ENCODE data around the gene CD2AP. TPM values are rescaled to one million over a fixed set of nuclear protein-coding genes. Genes with fewer than 3 reads are reported as not detected.

CD2AP gene
- total RNA-seq, 1 donor from 2014 or later, result 68.8 TPM

GRCh38 chr6:47464052-47464451 is 13.5 kb upstream of the CD2AP start:
- Histone ChIP-seq H3K4me3 (ENCODE audit: insufficient read depth, low read depth, low read length) (no peak overlapping the region), H3K27me3 (ENCODE audit: insufficient read depth, low read length) (no peaks in the 10 kb centered on the region), H3K27ac (ENCODE audit: low read depth, low read length) (no peak overlapping the region), H3K36me3 (ENCODE audit: insufficient read depth, low read length) (no peaks in the 10 kb centered on the region), H3K4me2 (ENCODE audit: low read length) (no peak overlapping the region), H3K79me2 (ENCODE audit: insufficient read depth, low read length) (no peaks in the 10 kb centered on the region), H3K4me1 (ENCODE audit: insufficient read depth, low read length) (no peaks in the 10 kb centered on the region), H2AFZ (ENCODE audit: low read depth, low read length) (no peak overlapping the region), H4K20me1 (ENCODE audit: insufficient read depth, low read length) (no peaks in the 10 kb centered on the region), H3K9me3 (ENCODE audit: insufficient read depth, low read depth, low read length) (no peaks in the 10 kb centered on the region), H3K9ac (ENCODE audit: low read length) (no peak overlapping the region)
- TF ChIP-seq CTCF (IDR thresholded peaks at IDR 0.05; ENCODE audit: insufficient read depth, low read depth, low read length), result no peak
- no peak for TF ChIP-seq EZH2 (IDR thresholded peaks at IDR 0.05; ENCODE audit: insufficient read depth, low read length)
- Mint-ChIP-seq H3K4me3 (ENCODE audit: unreplicated experiment) (no peak overlapping the region), H3K36me3 (ENCODE audit: low read depth, unreplicated experiment) (no peaks in the 10 kb centered on the region), H3K4me1 (ENCODE audit: low read depth, unreplicated experiment) (no peaks in the 10 kb centered on the region), H3K9me3 (ENCODE audit: unreplicated experiment) (no peaks in the 10 kb centered on the region), H3K27ac (ENCODE audit: unreplicated experiment) (no peak overlapping the region), H3K27me3 (ENCODE audit: low read depth, unreplicated experiment) (peaks cover 3% of the 10 kb centered on the region)
- FAIRE-seq, result no peak
- no peak for DNase-seq (ENCODE audit: low read depth)

GRCh38 chr6:47465117-47465516 is 12.5 kb upstream of the CD2AP start:
- FAIRE-seq (no peak), DNase-seq (ENCODE audit: low read depth) (no peak)
- Histone ChIP-seq H3K27me3 (ENCODE audit: insufficient read depth, low read length) (no peaks in the 10 kb centered on the region), H3K4me3 (ENCODE audit: insufficient read depth, low read depth, low read length) (no peak overlapping the region), H3K27ac (ENCODE audit: low read depth, low read length) (no peak overlapping the region), H2AFZ (ENCODE audit: low read depth, low read length) (no peak overlapping the region), H3K4me1 (ENCODE audit: insufficient read depth, low read length) (no peaks in the 10 kb centered on the region), H3K79me2 (ENCODE audit: insufficient read depth, low read length) (no peaks in the 10 kb centered on the region), H3K9ac (ENCODE audit: low read length) (no peak overlapping the region), H3K4me2 (ENCODE audit: low read length) (no peak overlapping the region), H4K20me1 (ENCODE audit: insufficient read depth, low read length) (no peaks in the 10 kb centered on the region), H3K36me3 (ENCODE audit: insufficient read depth, low read length) (no peaks in the 10 kb centered on the region), H3K9me3 (ENCODE audit: insufficient read depth, low read depth, low read length) (no peaks in the 10 kb centered on the region)
- no peaks in the 10 kb centered on the region for H3K36me3 Mint-ChIP-seq (ENCODE audit: low read depth, unreplicated experiment)
- no peak overlapping the region for H3K4me3 Mint-ChIP-seq (ENCODE audit: unreplicated experiment)
- no peak overlapping the region for H3K27ac Mint-ChIP-seq (ENCODE audit: unreplicated experiment)
- TF ChIP-seq CTCF (IDR thresholded peaks at IDR 0.05; ENCODE audit: insufficient read depth, low read depth, low read length), result no peak
- no peak for TF ChIP-seq EZH2 (IDR thresholded peaks at IDR 0.05; ENCODE audit: insufficient read depth, low read length)
- H3K9me3 Mint-ChIP-seq (ENCODE audit: unreplicated experiment), result no peaks in the 10 kb centered on the region
- H3K4me1 Mint-ChIP-seq (ENCODE audit: low read depth, unreplicated experiment), result no peaks in the 10 kb centered on the region
- H3K27me3 Mint-ChIP-seq (ENCODE audit: low read depth, unreplicated experiment), result peaks cover 3% of the 10 kb centered on the region

GRCh38 chr6:47471911-47472310 is 5.7 kb upstream of the CD2AP start:
- Mint-ChIP-seq H3K4me3 (ENCODE audit: unreplicated experiment) (no peak overlapping the region), H3K27me3 (ENCODE audit: low read depth, unreplicated experiment) (no peaks in the 10 kb centered on the region), H3K4me1 (ENCODE audit: low read depth, unreplicated experiment) (no peaks in the 10 kb centered on the region), H3K9me3 (ENCODE audit: unreplicated experiment) (peaks cover 2% of the 10 kb centered on the region), H3K36me3 (ENCODE audit: low read depth, unreplicated experiment) (no peaks in the 10 kb centered on the region), H3K27ac (ENCODE audit: unreplicated experiment) (no peak overlapping the region)
- H4K20me1 ChIP-seq (ENCODE audit: insufficient read depth, low read length), result no peaks in the 10 kb centered on the region
- no peaks in the 10 kb centered on the region for H3K79me2 ChIP-seq (ENCODE audit: insufficient read depth, low read length)
- no peak overlapping the region for H3K9ac ChIP-seq (ENCODE audit: low read length)
- no peaks in the 10 kb centered on the region for H3K36me3 ChIP-seq (ENCODE audit: insufficient read depth, low read length)
- H3K4me1 ChIP-seq (ENCODE audit: insufficient read depth, low read length), result no peaks in the 10 kb centered on the region
- TF ChIP-seq CTCF (IDR thresholded peaks at IDR 0.05; ENCODE audit: insufficient read depth, low read depth, low read length), result no peak
- no peak for TF ChIP-seq EZH2 (IDR thresholded peaks at IDR 0.05; ENCODE audit: insufficient read depth, low read length)
- no peak for FAIRE-seq
- no peak for DNase-seq (ENCODE audit: low read depth)
- H3K27ac ChIP-seq (ENCODE audit: low read depth, low read length), result no peak overlapping the region
- no peaks in the 10 kb centered on the region for H3K9me3 ChIP-seq (ENCODE audit: insufficient read depth, low read depth, low read length)
- H3K4me2 ChIP-seq (ENCODE audit: low read length), result no peak overlapping the region
- H3K4me3 ChIP-seq (ENCODE audit: insufficient read depth, low read depth, low read length), result no peak overlapping the region
- H2AFZ ChIP-seq (ENCODE audit: low read depth, low read length), result no peak overlapping the region
- H3K27me3 ChIP-seq (ENCODE audit: insufficient read depth, low read length), result no peaks in the 10 kb centered on the region
